ENCODE results near the gene ISG15.

ISG15 gene

GRCh38 chr1:1013105-1013921, at the start of gene ISG15:
Gene ISG15, plus strand, starts transcription at chr1:1013497. Its CDS starts 77 bp downstream, at chr1:1013574.
- peak within 1 kb of the TSS; percentile 56; the same call in 1 of the 2 replicates for H3K27ac ChIP-seq (ENCODE audit: low read depth, low read length)
- no peaks in the 10 kb centered on the region for H3K9me3 ChIP-seq (ENCODE audit: control insufficient read depth, insufficient read depth, low read depth, low read length)
- 0 out of 2 replicates have a peak, but pooled peaks cover 3% of the 10 kb centered on the region for H3K27me3 ChIP-seq (ENCODE audit: control insufficient read depth, insufficient read depth, low read length)
- H3K9ac ChIP-seq (ENCODE audit: low read length): peak within 1 kb of the TSS; percentile 80
- no peaks in the 10 kb centered on the region for H3K36me3 ChIP-seq (ENCODE audit: control insufficient read depth, insufficient read depth, low read length)
- H3K4me3 ChIP-seq (ENCODE audit: low read depth, low read length): peak within 1 kb of the TSS; percentile 81
- peaks cover 20% of the 10 kb centered on the region for H3K4me1 ChIP-seq (ENCODE audit: control insufficient read depth, insufficient read depth, low read length)

- Histone ChIP-seq H3K4me3 (ENCODE audit: low read depth, low read length) (no peak overlapping the region), H3K9ac (ENCODE audit: low read length) (no peak overlapping the region), H3K4me1 (ENCODE audit: control insufficient read depth, insufficient read depth, low read length) (peaks cover 17% of the 10 kb centered on the region), H3K27ac (ENCODE audit: low read depth, low read length) (no peak overlapping the region), H3K9me3 (ENCODE audit: control insufficient read depth, insufficient read depth, low read depth, low read length) (no peaks in the 10 kb centered on the region), H3K36me3 (ENCODE audit: control insufficient read depth, insufficient read depth, low read length) (peaks cover 33% of the 10 kb centered on the region), H3K27me3 (ENCODE audit: control insufficient read depth, insufficient read depth, low read length) (peaks cover 64% of the 10 kb centered on the region)
Observed at GRCh38 chr1:963746-964525, 49.4 kb upstream of the ISG15 start.

- Histone ChIP-seq H3K27ac (ENCODE audit: low read depth, low read length) (no peak overlapping the region), H3K4me1 (ENCODE audit: control insufficient read depth, insufficient read depth, low read length) (peaks cover 17% of the 10 kb centered on the region), H3K4me3 (ENCODE audit: low read depth, low read length) (no peak overlapping the region), H3K9ac (ENCODE audit: low read length) (no peak overlapping the region), H3K27me3 (ENCODE audit: control insufficient read depth, insufficient read depth, low read length) (peaks cover 66% of the 10 kb centered on the region), H3K36me3 (ENCODE audit: control insufficient read depth, insufficient read depth, low read length) (peaks cover 33% of the 10 kb centered on the region), H3K9me3 (ENCODE audit: control insufficient read depth, insufficient read depth, low read depth, low read length) (no peaks in the 10 kb centered on the region)
Observed at GRCh38 chr1:964691-965525, 48.4 kb upstream of the ISG15 start.

GRCh38 chr1:965526-966134, 47.7 kb upstream of the ISG15 start:
- Histone ChIP-seq H3K27me3 (ENCODE audit: control insufficient read depth, insufficient read depth, low read length) (peaks cover 69% of the 10 kb centered on the region), H3K4me1 (ENCODE audit: control insufficient read depth, insufficient read depth, low read length) (peaks cover 22% of the 10 kb centered on the region), H3K9me3 (ENCODE audit: control insufficient read depth, insufficient read depth, low read depth, low read length) (no peaks in the 10 kb centered on the region), H3K27ac (ENCODE audit: low read depth, low read length) (no peak overlapping the region), H3K4me3 (ENCODE audit: low read depth, low read length) (peak overlapping the region; percentile 78; the same call in 1 of the 2 replicates), H3K9ac (ENCODE audit: low read length) (no peak overlapping the region), H3K36me3 (ENCODE audit: control insufficient read depth, insufficient read depth, low read length) (peaks cover 33% of the 10 kb centered on the region)

GRCh38 chr1:966135-966703, 47.1 kb upstream of the ISG15 start, which contains the start of gene PLEKHN1:
Gene PLEKHN1, plus strand, starts transcription at chr1:966482. Its CDS starts 50 bp downstream, at chr1:966532.
- peaks cover 68% of the 10 kb centered on the region for H3K27me3 ChIP-seq (ENCODE audit: control insufficient read depth, insufficient read depth, low read length)

GRCh38 chr1:966704-967300, 46.5 kb upstream of the ISG15 start:
- H3K36me3 ChIP-seq (ENCODE audit: control insufficient read depth, insufficient read depth, low read length): peaks cover 29% of the 10 kb centered on the region
- H3K9me3 ChIP-seq (ENCODE audit: control insufficient read depth, insufficient read depth, low read depth, low read length): no peaks in the 10 kb centered on the region
- peak overlapping the region; percentile 67 for H3K9ac ChIP-seq (ENCODE audit: low read length)
- peaks cover 17% of the 10 kb centered on the region for H3K4me1 ChIP-seq (ENCODE audit: control insufficient read depth, insufficient read depth, low read length)
- H3K4me3 ChIP-seq (ENCODE audit: low read depth, low read length): peak overlapping the region; percentile 78
- H3K27ac ChIP-seq (ENCODE audit: low read depth, low read length): no peak overlapping the region
- H3K27me3 ChIP-seq (ENCODE audit: control insufficient read depth, insufficient read depth, low read length): peaks cover 68% of the 10 kb centered on the region

More at GRCh38 chr1:966135-966703, 47.1 kb upstream of the ISG15 start, which contains the start of gene PLEKHN1:
- peak within 1 kb of the TSS; percentile 67 for H3K9ac ChIP-seq (ENCODE audit: low read length)
- H3K36me3 ChIP-seq (ENCODE audit: control insufficient read depth, insufficient read depth, low read length): peaks cover 33% of the 10 kb centered on the region
- peak within 1 kb of the TSS; percentile 78 for H3K4me3 ChIP-seq (ENCODE audit: low read depth, low read length)
- H3K4me1 ChIP-seq (ENCODE audit: control insufficient read depth, insufficient read depth, low read length): peaks cover 22% of the 10 kb centered on the region
- no peaks in the 10 kb centered on the region for H3K9me3 ChIP-seq (ENCODE audit: control insufficient read depth, insufficient read depth, low read depth, low read length)
- no peak within 1 kb of the TSS for H3K27ac ChIP-seq (ENCODE audit: low read depth, low read length)

- H3K9me3 ChIP-seq (ENCODE audit: control insufficient read depth, insufficient read depth, low read depth, low read length): no peaks in the 10 kb centered on the region
- H3K4me3 ChIP-seq (ENCODE audit: low read depth, low read length): no peak overlapping the region
- peaks cover 17% of the 10 kb centered on the region for H3K4me1 ChIP-seq (ENCODE audit: control insufficient read depth, insufficient read depth, low read length)
- H3K36me3 ChIP-seq (ENCODE audit: control insufficient read depth, insufficient read depth, low read length): peaks cover 22% of the 10 kb centered on the region
- no peak overlapping the region for H3K27ac ChIP-seq (ENCODE audit: low read depth, low read length)
- peaks cover 75% of the 10 kb centered on the region for H3K27me3 ChIP-seq (ENCODE audit: control insufficient read depth, insufficient read depth, low read length)
- H3K9ac ChIP-seq (ENCODE audit: low read length): no peak overlapping the region
Observed at GRCh38 chr1:967466-968343, 45.6 kb upstream of the ISG15 start.

- H3K9me3 ChIP-seq (ENCODE audit: control insufficient read depth, insufficient read depth, low read depth, low read length): no peaks in the 10 kb centered on the region
Observed at GRCh38 chr1:969260-969855, 43.9 kb upstream of the ISG15 start.

More at GRCh38 chr1:969260-969855, 43.9 kb upstream of the ISG15 start:
- no peak overlapping the region for H3K27ac ChIP-seq (ENCODE audit: low read depth, low read length)
- no peak overlapping the region for H3K9ac ChIP-seq (ENCODE audit: low read length)
- peaks cover 90% of the 10 kb centered on the region for H3K27me3 ChIP-seq (ENCODE audit: control insufficient read depth, insufficient read depth, low read length)
- H3K4me1 ChIP-seq (ENCODE audit: control insufficient read depth, insufficient read depth, low read length): peaks cover 17% of the 10 kb centered on the region
- H3K36me3 ChIP-seq (ENCODE audit: control insufficient read depth, insufficient read depth, low read length): peaks cover 7% of the 10 kb centered on the region; the same call in 1 of the 2 replicates
- no peak overlapping the region for H3K4me3 ChIP-seq (ENCODE audit: low read depth, low read length)

All from HUES6 (cell line).